Measurements from ENCODE around the gene WWOX. TPM values are rescaled to one million over a fixed set of nuclear protein-coding genes. Genes with fewer than 3 reads are reported as not detected.
A peak's percentile ranks its signal among the peaks of the same experiment; 100 is the strongest.

The WWOX gene
- total and polyA plus RNA-seq, 2 experiments from 2014 or later: 22.1 to 123 TPM

- Histone ChIP-seq H3K27ac (no peak overlapping the region), H3K36me3 (no peaks in the 10 kb centered on the region)
- TF ChIP-seq, protein P1, sequence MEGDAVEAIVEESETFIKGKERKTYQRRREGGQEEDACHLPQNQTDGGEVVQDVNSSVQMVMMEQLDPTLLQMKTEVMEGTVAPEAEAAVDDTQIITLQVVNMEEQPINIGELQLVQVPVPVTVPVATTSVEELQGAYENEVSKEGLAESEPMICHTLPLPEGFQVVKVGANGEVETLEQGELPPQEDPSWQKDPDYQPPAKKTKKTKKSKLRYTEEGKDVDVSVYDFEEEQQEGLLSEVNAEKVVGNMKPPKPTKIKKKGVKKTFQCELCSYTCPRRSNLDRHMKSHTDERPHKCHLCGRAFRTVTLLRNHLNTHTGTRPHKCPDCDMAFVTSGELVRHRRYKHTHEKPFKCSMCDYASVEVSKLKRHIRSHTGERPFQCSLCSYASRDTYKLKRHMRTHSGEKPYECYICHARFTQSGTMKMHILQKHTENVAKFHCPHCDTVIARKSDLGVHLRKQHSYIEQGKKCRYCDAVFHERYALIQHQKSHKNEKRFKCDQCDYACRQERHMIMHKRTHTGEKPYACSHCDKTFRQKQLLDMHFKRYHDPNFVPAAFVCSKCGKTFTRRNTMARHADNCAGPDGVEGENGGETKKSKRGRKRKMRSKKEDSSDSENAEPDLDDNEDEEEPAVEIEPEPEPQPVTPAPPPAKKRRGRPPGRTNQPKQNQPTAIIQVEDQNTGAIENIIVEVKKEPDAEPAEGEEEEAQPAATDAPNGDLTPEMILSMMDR (IDR thresholded peaks at IDR 0.05; ENCODE audit: low read depth, low read length): no peak
Observed at GRCh38 chr16:78117391-78117790, 17.9 kb downstream of the WWOX start.

GRCh38 chr16:78118469-78119025 lies 19.1 kb downstream of the WWOX start:
- no peak overlapping the region for H3K4me3 ChIP-seq
- H3K27ac ChIP-seq: no peak overlapping the region
- peaks cover 12% of the 10 kb centered on the region for H3K4me1 ChIP-seq (ENCODE audit: low read depth)
- H3K36me3 ChIP-seq: no peaks in the 10 kb centered on the region
- TF ChIP-seq, protein P1 (IDR thresholded peaks at IDR 0.05; ENCODE audit: low read depth, low read length): no peak
- no peak for DNase-seq (ENCODE audit: low read depth in 1 of 2, low spot score in 1 of 2)
- no peaks in the 10 kb centered on the region for H3K9me3 ChIP-seq (ENCODE audit: low read depth)
- H3K27me3 ChIP-seq: no peaks in the 10 kb centered on the region

More at GRCh38 chr16:78117391-78117790, 17.9 kb downstream of the WWOX start:
- H3K4me1 ChIP-seq (ENCODE audit: low read depth): peaks cover 12% of the 10 kb centered on the region
- no peak for DNase-seq (ENCODE audit: low read depth in 1 of 2, low spot score in 1 of 2)
- H3K27me3 ChIP-seq: no peaks in the 10 kb centered on the region
- no peaks in the 10 kb centered on the region for H3K9me3 ChIP-seq (ENCODE audit: low read depth)
- no peak overlapping the region for H3K4me3 ChIP-seq

GRCh38 chr16:78122774-78123315 lies 23.4 kb downstream of the WWOX start:
- no peak overlapping the region for H3K27ac ChIP-seq
- no peaks in the 10 kb centered on the region for H3K4me1 ChIP-seq (ENCODE audit: low read depth)
- no peaks in the 10 kb centered on the region for H3K36me3 ChIP-seq
- H3K27me3 ChIP-seq: no peaks in the 10 kb centered on the region
- H3K4me3 ChIP-seq: no peak overlapping the region
- TF ChIP-seq, protein P1 (IDR thresholded peaks at IDR 0.05; ENCODE audit: low read depth, low read length): peak; percentile 29
- peak; percentile 54 to 75 for DNase-seq (ENCODE audit: low read depth in 1 of 2, low spot score in 1 of 2)
- no peaks in the 10 kb centered on the region for H3K9me3 ChIP-seq (ENCODE audit: low read depth)

GRCh38 chr16:78125112-78125844 lies 25.8 kb downstream of the WWOX start:
- no peaks in the 10 kb centered on the region for H3K27me3 ChIP-seq
- no peaks in the 10 kb centered on the region for H3K9me3 ChIP-seq (ENCODE audit: low read depth)
- no peak for DNase-seq (ENCODE audit: low read depth in 1 of 2, low spot score in 1 of 2)
- H3K4me3 ChIP-seq: no peak overlapping the region
- TF ChIP-seq, protein P1 (IDR thresholded peaks at IDR 0.05; ENCODE audit: low read depth, low read length): no peak
- H3K27ac ChIP-seq: no peak overlapping the region
- no peaks in the 10 kb centered on the region for H3K4me1 ChIP-seq (ENCODE audit: low read depth)
- H3K36me3 ChIP-seq: no peaks in the 10 kb centered on the region

DNA sequence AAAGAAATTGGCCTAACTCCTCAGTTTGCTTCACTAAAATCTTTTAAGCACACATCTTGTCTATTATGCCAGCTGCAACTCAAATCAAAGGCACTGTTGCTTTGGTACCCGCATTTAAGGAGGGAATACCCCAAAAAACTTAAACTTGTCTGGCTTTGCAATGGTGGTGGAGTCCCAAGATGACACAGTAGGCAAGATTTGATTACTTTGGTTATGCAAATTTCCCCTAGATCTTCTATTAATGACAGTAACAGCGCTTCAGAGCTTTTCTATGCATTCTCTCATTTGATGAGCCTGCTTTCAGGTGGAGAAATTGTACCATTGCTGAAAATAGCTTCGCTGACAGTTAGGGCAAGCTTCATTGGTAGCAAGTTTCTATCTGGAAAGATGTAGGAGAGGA lies 27.2 kb downstream of the WWOX start:
- TF ChIP-seq, protein P1 (IDR thresholded peaks at IDR 0.05; ENCODE audit: low read depth, low read length): no peak
- Histone ChIP-seq H3K4me3 (no peak overlapping the region), H3K27me3 (no peaks in the 10 kb centered on the region), H3K4me1 (ENCODE audit: low read depth) (no peaks in the 10 kb centered on the region), H3K9me3 (ENCODE audit: low read depth) (no peaks in the 10 kb centered on the region), H3K36me3 (no peaks in the 10 kb centered on the region), H3K27ac (no peak overlapping the region)
- no peak for DNase-seq (ENCODE audit: low read depth in 1 of 2, low spot score in 1 of 2)
